Cardiac atrium fibroblast (primary cell): ENCODE measurements around the gene NRG4. TPM values are rescaled to one million over a fixed set of nuclear protein-coding genes. Genes with fewer than 3 reads are reported as not detected.

ENCODE experiments used
- total RNA-seq: library from RNA; depleted of rRNA; stranded (reverse); fragments of >200 nt; gene quantifications from 2 replicates; pipeline ENCODE4 v1.2.3, GENCODE V29; 2015

Gene NRG4
- not detected in 2 replicates for total RNA-seq

GRCh38 chr15:76011627-76012551 is at the start of gene NRG4:
Gene NRG4 (minus strand): TSS chr15:76012424. CDS start chr15:76011230, 1,194 bp downstream.

GRCh38 chr15:76059320-76060117 is 47.3 kb upstream of the NRG4 start, which contains the start of gene TMEM266:
Gene TMEM266 (plus strand): TSS chr15:76059985. CDS start chr15:76134264, 74,279 bp downstream.

GRCh38 chr15:75903331-75904239 is 108.6 kb downstream of the NRG4 start, which contains the start of gene FBXO22:
Gene FBXO22 (plus strand): TSS chr15:75903878. CDS start chr15:75903964, 86 bp downstream.

Other genes with a start within 250 kb of the NRG4 start
- 36.6 and 48.0 TPM in 2 replicates for gene UBE2Q2, start 169.0 kb downstream of the NRG4 start, total RNA-seq
- gene FBXO22, start 108.5 kb downstream of the NRG4 start, total RNA-seq = 19.7 and 20.7 TPM in 2 replicates
- gene TMEM266, start 47.6 kb upstream of the NRG4 start, total RNA-seq = not detected in 2 replicates